Measurements from ENCODE around the gene SCG2.

- TF ChIP-seq, protein P1, sequence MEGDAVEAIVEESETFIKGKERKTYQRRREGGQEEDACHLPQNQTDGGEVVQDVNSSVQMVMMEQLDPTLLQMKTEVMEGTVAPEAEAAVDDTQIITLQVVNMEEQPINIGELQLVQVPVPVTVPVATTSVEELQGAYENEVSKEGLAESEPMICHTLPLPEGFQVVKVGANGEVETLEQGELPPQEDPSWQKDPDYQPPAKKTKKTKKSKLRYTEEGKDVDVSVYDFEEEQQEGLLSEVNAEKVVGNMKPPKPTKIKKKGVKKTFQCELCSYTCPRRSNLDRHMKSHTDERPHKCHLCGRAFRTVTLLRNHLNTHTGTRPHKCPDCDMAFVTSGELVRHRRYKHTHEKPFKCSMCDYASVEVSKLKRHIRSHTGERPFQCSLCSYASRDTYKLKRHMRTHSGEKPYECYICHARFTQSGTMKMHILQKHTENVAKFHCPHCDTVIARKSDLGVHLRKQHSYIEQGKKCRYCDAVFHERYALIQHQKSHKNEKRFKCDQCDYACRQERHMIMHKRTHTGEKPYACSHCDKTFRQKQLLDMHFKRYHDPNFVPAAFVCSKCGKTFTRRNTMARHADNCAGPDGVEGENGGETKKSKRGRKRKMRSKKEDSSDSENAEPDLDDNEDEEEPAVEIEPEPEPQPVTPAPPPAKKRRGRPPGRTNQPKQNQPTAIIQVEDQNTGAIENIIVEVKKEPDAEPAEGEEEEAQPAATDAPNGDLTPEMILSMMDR (IDR thresholded peaks at IDR 0.05 in 8 of 11, conservative IDR thresholded peaks at IDR 0.05 in 3 of 11): no peak
- TF ChIP-seq POLR2AphosphoS5 (IDR thresholded peaks at IDR 0.05) (no peak), POLR2A (IDR thresholded peaks at IDR 0.05) (no peak)
These were observed 46.6 kb upstream of the SCG2 start for GRCh38 chr2:223648755-223649154.

All from spleen (tissue), 7 donors.